Ishikawa (cell line): ENCODE data around the gene KXD1.

Experiments used
- CEBPB ChIP-seq: IDR thresholded peaks from 2 replicates; pipeline ENCODE4 v1.6.1; 2012
- CREB1 ChIP-seq: IDR thresholded peaks from 2 replicates; pipeline ENCODE4 v1.6.1; 2012; ENCODE audit warnings: low read depth
- EGR1 ChIP-seq: IDR thresholded peaks from 2 replicates; pipeline ENCODE4 v1.6.1; 2012
- EP300 ChIP-seq: IDR thresholded peaks from 2 replicates; pipeline ENCODE4 v1.6.1; 2012; ENCODE audit warnings: borderline replicate concordance
- FOXM1 ChIP-seq: IDR thresholded peaks from 2 replicates; pipeline ENCODE4 v1.6.1; 2012; ENCODE audit warnings: low read depth, borderline replicate concordance
- MAX ChIP-seq: IDR thresholded peaks from 2 replicates; pipeline ENCODE4 v1.6.1; 2012
- NFIC ChIP-seq: IDR thresholded peaks from 2 replicates; pipeline ENCODE4 v1.6.1; 2012
- RAD21 ChIP-seq: IDR thresholded peaks from 2 replicates; pipeline ENCODE4 v1.6.1; 2012; ENCODE audit warnings: low read depth
- REST ChIP-seq: IDR thresholded peaks from 2 replicates; pipeline ENCODE4 v1.6.1; 2012; ENCODE audit warnings: low read depth, mild to moderate bottlenecking
- TAF1 ChIP-seq: IDR thresholded peaks from 2 replicates; pipeline ENCODE4 v1.6.1; 2012; ENCODE audit warnings: low read depth, mild to moderate bottlenecking
- TCF12 ChIP-seq: IDR thresholded peaks from 2 replicates; pipeline ENCODE4 v1.6.1; 2012; ENCODE audit warnings: low read depth
- TEAD4 ChIP-seq: IDR thresholded peaks from 2 replicates; pipeline ENCODE4 v1.6.1; 2012
- YY1 ChIP-seq: IDR thresholded peaks from 2 replicates; pipeline ENCODE4 v1.6.1; 2012; ENCODE audit warnings: low read depth
- ZBTB7A ChIP-seq: IDR thresholded peaks from 2 replicates; pipeline ENCODE4 v1.6.1; 2012; ENCODE audit warnings: low read depth
- TF ChIP-seq, protein P1 (sequence below): IDR thresholded peaks from 2 replicates; pipeline ENCODE4 v1.6.1; 2012

The KXD1 gene

GRCh38 chr19:18559685-18560084, 2.0 kb downstream of the KXD1 start:
- TF ChIP-seq CEBPB (no peak), CREB1 (no peak), ZBTB7A (no peak), FOXM1 (no peak), REST (no peak), EGR1 (no peak), RAD21 (no peak), TAF1 (no peak), YY1 (no peak), NFIC (no peak), MAX (no peak), TCF12 (no peak), TEAD4 (no peak), EP300 (no peak)
- TF ChIP-seq, protein P1, sequence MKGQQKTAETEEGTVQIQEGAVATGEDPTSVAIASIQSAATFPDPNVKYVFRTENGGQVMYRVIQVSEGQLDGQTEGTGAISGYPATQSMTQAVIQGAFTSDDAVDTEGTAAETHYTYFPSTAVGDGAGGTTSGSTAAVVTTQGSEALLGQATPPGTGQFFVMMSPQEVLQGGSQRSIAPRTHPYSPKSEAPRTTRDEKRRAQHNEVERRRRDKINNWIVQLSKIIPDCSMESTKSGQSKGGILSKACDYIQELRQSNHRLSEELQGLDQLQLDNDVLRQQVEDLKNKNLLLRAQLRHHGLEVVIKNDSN, result no peak

- TF ChIP-seq CREB1 (no peak), MAX (no peak), NFIC (no peak), CEBPB (no peak), FOXM1 (no peak)
Observed at GRCh38 chr19:18562086-18562485, 4.4 kb downstream of the KXD1 start.

DNA sequence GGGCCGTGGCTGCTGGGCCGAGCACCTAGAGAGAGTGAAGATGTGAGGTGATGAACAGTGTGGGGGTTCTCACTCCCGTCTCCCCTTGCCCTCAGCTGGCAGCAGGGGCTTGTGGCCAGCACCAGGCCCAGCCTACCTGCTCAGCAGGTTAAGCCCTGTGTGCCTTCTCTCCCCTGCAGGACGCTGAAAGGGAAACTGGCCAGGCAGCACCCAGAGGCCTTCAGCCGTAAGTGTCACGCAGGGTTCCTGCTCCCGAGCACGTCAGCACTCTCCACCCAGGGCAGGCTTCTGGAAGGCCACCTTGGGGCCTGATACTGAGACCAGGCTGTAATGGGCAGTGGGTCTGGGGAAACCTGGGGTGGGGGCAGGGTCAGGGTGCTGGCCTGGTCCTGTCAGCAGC, 9.3 kb downstream of the KXD1 start:
- TF ChIP-seq NFIC (no peak), EP300 (no peak), EGR1 (no peak), CREB1 (no peak), TEAD4 (no peak), CEBPB (no peak), MAX (no peak), TAF1 (no peak), YY1 (no peak), REST (no peak), TCF12 (no peak), ZBTB7A (no peak), RAD21 (no peak), FOXM1 (no peak)
- TF ChIP-seq, protein P1, result no peak

DNA sequence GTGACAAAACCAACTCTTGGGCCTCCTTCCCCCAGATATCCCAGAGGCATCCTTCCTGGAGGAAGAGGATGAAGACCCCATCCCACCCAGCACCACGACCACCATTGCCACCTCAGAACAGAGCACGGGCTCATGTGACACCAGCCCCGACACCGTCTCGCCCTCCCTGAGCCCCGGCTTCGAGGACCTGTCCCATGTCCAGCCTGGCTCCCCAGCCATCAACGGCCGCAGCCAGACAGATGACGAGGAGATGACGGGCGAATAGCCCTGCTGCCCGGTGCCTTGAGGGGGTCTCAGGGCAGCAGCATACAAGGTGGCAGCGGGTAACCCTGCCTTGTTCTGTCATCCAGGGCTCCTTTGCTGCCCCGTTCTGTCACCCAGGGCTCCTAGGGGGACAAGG, 10.7 kb downstream of the KXD1 start:
- TF ChIP-seq, protein P1, result no peak
- TF ChIP-seq EGR1 (no peak), TEAD4 (no peak), YY1 (no peak), TCF12 (no peak), EP300 (no peak), CREB1 (no peak), ZBTB7A (no peak)

- TF ChIP-seq TEAD4, result no peak; the same call in 1 of the 2 replicates
- 0 out of 2 replicates have a peak, but pooled peaks have one; percentile 5 for TF ChIP-seq RAD21
- TF ChIP-seq TCF12, result peak; percentile 73; the same call in 1 of the 2 replicates
- 0 out of 2 replicates have a peak, but pooled peaks have one; percentile 34 for TF ChIP-seq ZBTB7A
- no peak for TF ChIP-seq CEBPB
- no peak for TF ChIP-seq REST
- peak; percentile 82 for TF ChIP-seq EGR1
- peak; percentile 100 for TF ChIP-seq YY1
- TF ChIP-seq CREB1, result peak; percentile 91
- peak; percentile 18; the same call in 1 of the 2 replicates for TF ChIP-seq NFIC
- TF ChIP-seq MAX, result peak; percentile 100
- TF ChIP-seq EP300, result no peak; the same call in 1 of the 2 replicates
- TF ChIP-seq, protein P1, result peak; percentile 97
- TF ChIP-seq FOXM1, result peak; percentile 56; the same call in 1 of the 2 replicates
- TF ChIP-seq TAF1, result peak; percentile 91
Observed at GRCh38 chr19:18571564-18572344, 14.1 kb downstream of the KXD1 start, which contains the start of gene UBA52. Gene UBA52 (plus strand): TSS chr19:18571857. CDS start chr19:18573301, 1,444 bp downstream.
